HCT116 (cell line): ENCODE results near the gene MVK. TPM values are rescaled to one million over a fixed set of nuclear protein-coding genes. Genes with fewer than 3 reads are reported as not detected.

ENCODE experiments used
- ATAC-seq: fragments of 200-7000 bp; cut with Tn5 transposase; 2 replicates; pipeline ENCODE4 v1.9.1; 2020; ENCODE audit warnings: mild to moderate bottlenecking, moderate library complexity
- BruUV-seq: library from RNA; stranded (reverse); fragments of 400-500 nt; replicated peaks from 2 replicates; lab custom pipeline; 2021; lab: Mats Ljungman, UMichigan
- CTCF ChIA-PET: fragments of 300-600 bp; sonication (Branson Sonifier 250); formaldehyde crosslinking; loops from one replicate; lab custom pipeline; 2021; ENCODE audit warnings: antibody characterized with exemption; lab: Charles Lee
- POLR2A ChIA-PET: fragments of 300-600, 350-600 bp; sonication (Branson Sonifier 250); formaldehyde crosslinking; loops from one replicate; lab custom pipeline; 2021; ENCODE audit warnings: antibody characterized with exemption; lab: Charles Lee
- RAD21 ChIA-PET, 2 experiments: fragments of 300-600 bp; sonication (Branson Sonifier 250); formaldehyde crosslinking; loops; one replicate each; lab custom pipeline; 2023; ENCODE audit warnings: low total read pairs in 2 of 2; ENCODE audit not compliant: uncharacterized antibody in 2 of 2, unreplicated experiment in 2 of 2, low non-redundant PET in 1 of 2; lab: Charles Lee
- DNase-seq: peaks from one replicate; pipeline ENCODE4 v3.0.0-alpha.2; 2010; ENCODE audit warnings: low read depth, low spot score
- H2AFZ ChIP-seq: fragments of 200-600 bp; shearing (Covaris generic), sonication (generic); 2 replicates; pipeline ENCODE4 v1.6.1; 2017; ENCODE audit warnings: low read depth, mixed run types, mixed read lengths, antibody characterized with exemption, low read length; ENCODE audit not compliant: poor library complexity, severe bottlenecking
- H3K27ac ChIP-seq: 2 replicates; pipeline ENCODE4 v1.5.1; 2012; ENCODE audit warnings: low read depth, low read length
- H3K27me3 ChIP-seq: fragments of 200-600 bp; sonication (generic); 2 replicates; pipeline ENCODE4 v1.6.1; 2016; ENCODE audit warnings: mixed run types, low read length, mixed read lengths; ENCODE audit not compliant: insufficient read depth
- H3K36me3 ChIP-seq, 2 experiments: fragments of 200-500 bp in 1 of 2; fragments of 200-600 bp in 1 of 2; sonication (Bioruptor generic) in 1 of 2; sonication (generic) in 1 of 2; 2 replicates each; pipeline versions ENCODE4 v1.5.1 to v1.6.1; 2014 to 2016; ENCODE audit warnings: low read length in 2 of 2, inconsistent platforms in 1 of 2, mixed read lengths in 1 of 2, mixed run types in 1 of 2; ENCODE audit not compliant: insufficient read depth in 2 of 2, control insufficient read depth in 1 of 2
- H3K4me1 ChIP-seq, 2 experiments: fragments of 200-600 bp in 1 of 2; sonication (generic) in 1 of 2; 2 replicates each; pipeline versions ENCODE4 v1.5.1 to v1.6.1; 2012 to 2017; ENCODE audit warnings: low read length in 2 of 2, inconsistent platforms in 1 of 2, mild to moderate bottlenecking in 1 of 2, mixed read lengths in 1 of 2, mixed run types in 1 of 2, moderate library complexity in 1 of 2; ENCODE audit not compliant: insufficient read depth in 2 of 2, control insufficient read depth in 1 of 2
- H3K4me2 ChIP-seq: fragments of 200-600 bp; sonication (generic); 2 replicates; pipeline ENCODE4 v1.6.1; 2017; ENCODE audit warnings: mixed run types, low read length, mixed read lengths
- H3K4me3 ChIP-seq, 2 experiments: fragments of 200-600 bp in 1 of 2; sonication (generic) in 1 of 2; replicated peaks in 1 of 2; 2 replicates each; pipeline ENCODE4 v1.5.1; 2011 to 2016; ENCODE audit warnings: low read length in 2 of 2, control low read depth in 1 of 2, low read depth in 1 of 2, mild to moderate bottlenecking in 1 of 2, mixed read lengths in 1 of 2, mixed run types in 1 of 2
- H3K79me2 ChIP-seq: fragments of 200-600 bp; sonication (generic); 2 replicates; pipeline ENCODE4 v1.6.1; 2017; ENCODE audit warnings: mild to moderate bottlenecking, mixed run types, low read length, moderate library complexity, mixed read lengths; ENCODE audit not compliant: insufficient read depth
- H3K9ac ChIP-seq: fragments of 200-600 bp; sonication (generic); 2 replicates; pipeline ENCODE4 v1.6.1; 2016; ENCODE audit warnings: low read length, mixed read lengths
- H3K9me2 ChIP-seq: fragments of 200-600 bp; sonication (generic), shearing (Covaris generic); 2 replicates; pipeline ENCODE4 v1.6.1; 2017; ENCODE audit warnings: mixed run types, mild to moderate bottlenecking, moderate library complexity; ENCODE audit not compliant: insufficient read depth
- H3K9me3 ChIP-seq, 2 experiments: fragments of 200-500 bp in 1 of 2; fragments of 200-600 bp in 1 of 2; sonication (Bioruptor generic) in 1 of 2; sonication (generic) in 1 of 2; 2 replicates each; pipeline ENCODE4 v1.6.1; 2014 to 2017; ENCODE audit warnings: low read length in 2 of 2, mixed read lengths in 2 of 2, inconsistent platforms in 1 of 2, low read depth in 1 of 2, mild to moderate bottlenecking in 1 of 2, mixed run types in 1 of 2, moderate library complexity in 1 of 2; ENCODE audit not compliant: control insufficient read depth in 1 of 2, insufficient read depth in 1 of 2
- H4K20me1 ChIP-seq: fragments of 200-600 bp; sonication (generic), shearing (Covaris generic); 2 replicates; pipeline ENCODE4 v1.6.1; 2017; ENCODE audit warnings: mixed run types, mild to moderate bottlenecking, moderate library complexity; ENCODE audit not compliant: insufficient read depth
- ATF3 ChIP-seq: IDR thresholded peaks from 2 replicates; pipeline ENCODE4 v1.6.1; 2012
- CBX3 ChIP-seq: IDR thresholded peaks from 2 replicates; pipeline ENCODE4 v1.6.1; 2012; ENCODE audit warnings: low read depth
- CTCF ChIP-seq, 3 experiments: fragments of 200-600 bp in 1 of 3; sonication (generic) in 1 of 3; IDR thresholded peaks in 2 of 3; conservative IDR thresholded peaks in 1 of 3; 2 replicates each; pipeline ENCODE4 v1.5.1; 2012 to 2017; ENCODE audit warnings: low read depth in 2 of 3, low read length in 2 of 3, antibody characterized with exemption in 1 of 3, borderline replicate concordance in 1 of 3, control low read depth in 1 of 3, mild to moderate bottlenecking in 1 of 3, mixed read lengths in 1 of 3, mixed run types in 1 of 3, moderate library complexity in 1 of 3; ENCODE audit not compliant: insufficient read depth in 1 of 3
- EGR1 ChIP-seq: IDR thresholded peaks from 2 replicates; pipeline ENCODE4 v1.6.1; 2012; ENCODE audit warnings: low read depth
- ELF1 ChIP-seq: IDR thresholded peaks from 2 replicates; pipeline ENCODE4 v1.6.1; 2012; ENCODE audit warnings: low read depth, borderline replicate concordance
- EZH2 ChIP-seq: fragments of 200-600 bp; sonication (generic); IDR thresholded peaks from 2 replicates; pipeline ENCODE4 v1.6.1; 2017; ENCODE audit warnings: antibody characterized with exemption, mixed run types
- FOSL1 ChIP-seq: IDR thresholded peaks from 2 replicates; pipeline ENCODE4 v1.6.1; 2012; ENCODE audit warnings: low read depth
- POLR2AphosphoS5 ChIP-seq: IDR thresholded peaks from 2 replicates; pipeline ENCODE4 v1.6.1; 2011; ENCODE audit warnings: mild to moderate bottlenecking, low read depth, low read length, moderate library complexity
- RAD21 ChIP-seq: IDR thresholded peaks from 2 replicates; pipeline ENCODE4 v1.6.1; 2012; ENCODE audit warnings: low read depth, mild to moderate bottlenecking
- REST ChIP-seq: IDR thresholded peaks from 2 replicates; pipeline ENCODE4 v1.6.1; 2012; ENCODE audit warnings: low read depth
- SP1 ChIP-seq: IDR thresholded peaks from 2 replicates; pipeline ENCODE4 v1.6.1; 2012; ENCODE audit warnings: low read depth
- SRF ChIP-seq: IDR thresholded peaks from 2 replicates; pipeline ENCODE4 v1.6.1; 2012; ENCODE audit warnings: low read depth
- TCF7L2 ChIP-seq: IDR thresholded peaks from 2 replicates; pipeline ENCODE4 v1.7.0; 2011; ENCODE audit warnings: borderline replicate concordance, inconsistent platforms; ENCODE audit not compliant: insufficient read depth, insufficient read length; ENCODE audit errors: extremely low read depth
- ZFX ChIP-seq: fragments of 450-650 bp; IDR thresholded peaks from 2 replicates; pipeline ENCODE4 v1.6.1; 2017
- ZNF274 ChIP-seq: fragments of 200-500 bp; sonication (Bioruptor generic); IDR thresholded peaks from 2 replicates; pipeline ENCODE4 v1.6.1; 2014; ENCODE audit warnings: mild to moderate bottlenecking, low read depth, low read length, inconsistent platforms
- intact Hi-C: fragments of 100-400 bp; cut with micrococcal nuclease; formaldehyde crosslinking; loops from 2 replicates; pipeline ENCODE4 v1.10.0; 2022
- total RNA-seq: library from RNA; stranded (reverse); gene quantifications from one replicate; pipeline ENCODE4 v1.2.1, GENCODE V29; 2021; ENCODE audit not compliant: unreplicated experiment

The MVK gene
- total RNA-seq, 1 experiment from 2014 or later = 17.3 TPM

- no TSS peak for BruUV-seq
- Histone ChIP-seq H2AFZ (no peak overlapping the region), H3K79me2 (no peaks in the 10 kb centered on the region), H3K36me3 (no peaks in the 10 kb centered on the region), H4K20me1 (no peaks in the 10 kb centered on the region)
- no peak for ATAC-seq
- no peak for TF ChIP-seq ZFX
- TF ChIP-seq CTCF (IDR thresholded peaks at IDR 0.05 in 2 of 3, conservative IDR thresholded peaks at IDR 0.05 in 1 of 3; ENCODE audit: borderline replicate concordance in 1 of 3, insufficient read depth in 1 of 3, low read depth in 2 of 3, low read length in 2 of 3) = no peak
- TF ChIP-seq EGR1 = no peak
- TF ChIP-seq SP1 = no peak
- no peak for TF ChIP-seq RAD21
- no peak for TF ChIP-seq TCF7L2
- TF ChIP-seq CBX3 = no peak
- TF ChIP-seq EZH2 = no peak
- TF ChIP-seq SRF = no peak
- TF ChIP-seq ATF3 = no peak
- no peak for TF ChIP-seq POLR2AphosphoS5
- TF ChIP-seq FOSL1 = no peak
- no peak for TF ChIP-seq ZNF274
- TF ChIP-seq ELF1 = no peak
- TF ChIP-seq REST = no peak
- TF ChIP-seq, all 23 proteins: peak for 0
- no peak for DNase-seq
- POLR2A ChIA-PET = no interaction called here
- Histone ChIP-seq H3K9ac (no peak overlapping the region), H3K9me2 (no peaks in the 10 kb centered on the region), H3K4me2 (no peak overlapping the region), H3K27me3 (peaks cover 19% of the 10 kb centered on the region; the same call in 1 of the 2 replicates), H3K4me1 (peaks cover 0 to 19% of the 10 kb centered on the region in 2 experiments; a peak in 2 of 4 replicates), H3K27ac (no peak overlapping the region), H3K4me3 (no peak overlapping the region), H3K9me3 (no peaks in the 10 kb centered on the region)
- intact Hi-C loops = no loop called here
- RAD21 ChIA-PET = no interaction called here
- CTCF ChIA-PET = no interaction called here
These were observed 27.8 kb upstream of the MVK start for GRCh38 chr12:109545826-109546225.
